Activated B cell treated with CpG ODN at 0.5 μM for 24 hours (primary cell): ENCODE results near the gene NRP2. TPM values are rescaled to one million over a fixed set of nuclear protein-coding genes. Genes with fewer than 3 reads are reported as not detected.

ENCODE experiments used
- ATAC-seq: fragments of 200-7000 bp; cut with Tn5 transposase; one replicate; pipeline ENCODE4 v1.10.0; 2021; ENCODE audit warnings: low read depth, mild to moderate bottlenecking, moderate library complexity
- CTCF ChIA-PET: fragments of 350-600 bp; sonication (Branson Sonifier 250); formaldehyde crosslinking; loops from one replicate; lab custom pipeline; 2021; ENCODE audit warnings: antibody characterized with exemption; lab: Charles Lee
- POLR2A ChIA-PET: fragments of 350-600 bp; sonication (Branson Sonifier 250); formaldehyde crosslinking; loops from one replicate; lab custom pipeline; 2021; ENCODE audit warnings: antibody characterized with exemption; lab: Charles Lee
- DNase-seq: peaks from one replicate; pipeline ENCODE4 v3.0.0; 2022
- H3K27ac Mint-ChIP-seq: one replicate; pipeline ENCODE4 v1.8.0; 2020; ENCODE audit warnings: mixed read lengths
- H3K27me3 Mint-ChIP-seq: one replicate; pipeline ENCODE4 v1.8.0; 2021; ENCODE audit warnings: mixed read lengths
- H3K36me3 Mint-ChIP-seq: one replicate; pipeline ENCODE4 v1.8.0; 2021; ENCODE audit warnings: low read depth, mixed read lengths
- H3K4me1 Mint-ChIP-seq: one replicate; pipeline ENCODE4 v1.8.0; 2021; ENCODE audit warnings: mixed read lengths
- H3K4me3 Mint-ChIP-seq: one replicate; pipeline ENCODE4 v1.8.0; 2020; ENCODE audit warnings: mild to moderate bottlenecking, mixed read lengths
- H3K9me3 Mint-ChIP-seq: one replicate; pipeline ENCODE4 v1.8.0; 2020; ENCODE audit warnings: mixed read lengths
- intact Hi-C: fragments of 100-400 bp; cut with micrococcal nuclease; formaldehyde crosslinking; loops from one replicate; pipeline ENCODE4 v1.15.1; 2024
- total RNA-seq: library from RNA; stranded (reverse); gene quantifications from 2 replicates; pipeline ENCODE4 v1.2.3, GENCODE V29; 2022
- TF ChIP-seq, protein P1 (sequence below): fragments of 200-600 bp; IDR thresholded peaks from one replicate; pipeline ENCODE4 v1.8.0; 2022; ENCODE audit warnings: antibody characterized with exemption, mild to moderate bottlenecking

Gene NRP2
- total RNA-seq, 1 donor from 2014 or later = 10.2 TPM

DNA sequence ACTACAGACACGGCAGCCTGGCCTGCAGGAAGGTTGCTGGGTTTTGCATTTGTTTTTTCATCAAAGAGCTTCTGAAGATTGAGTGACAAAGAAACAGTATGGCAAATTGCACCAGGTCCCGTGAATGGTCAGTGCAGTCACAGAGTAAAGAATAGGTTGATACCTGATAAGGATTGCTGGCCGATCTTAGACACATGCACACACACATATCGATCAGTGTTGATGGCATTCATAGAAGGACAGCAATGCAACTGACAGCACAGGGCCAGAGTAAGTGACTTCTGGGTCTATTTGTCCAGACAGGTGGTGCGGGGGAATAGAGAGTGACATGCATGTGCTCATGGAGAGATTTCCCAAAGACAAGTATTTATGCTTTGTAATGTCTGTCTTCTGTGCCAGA lies 42.8 kb downstream of the NRP2 start:
- intact Hi-C loops = no loop called here
- Mint-ChIP-seq H3K27me3 (no peaks in the 10 kb centered on the region), H3K36me3 (peaks cover 11% of the 10 kb centered on the region), H3K4me1 (peaks cover 21% of the 10 kb centered on the region), H3K4me3 (no peak overlapping the region), H3K9me3 (no peaks in the 10 kb centered on the region), H3K27ac (no peak overlapping the region)
- CTCF ChIA-PET = interaction anchor here (1.0 to 1.6 kb wide), 2 partner anchors 9 to 49 kb away, joined by 3 read pairs; no protein-coding TSS in a partner anchor
- POLR2A ChIA-PET = no interaction called here
- TF ChIP-seq, protein P1, sequence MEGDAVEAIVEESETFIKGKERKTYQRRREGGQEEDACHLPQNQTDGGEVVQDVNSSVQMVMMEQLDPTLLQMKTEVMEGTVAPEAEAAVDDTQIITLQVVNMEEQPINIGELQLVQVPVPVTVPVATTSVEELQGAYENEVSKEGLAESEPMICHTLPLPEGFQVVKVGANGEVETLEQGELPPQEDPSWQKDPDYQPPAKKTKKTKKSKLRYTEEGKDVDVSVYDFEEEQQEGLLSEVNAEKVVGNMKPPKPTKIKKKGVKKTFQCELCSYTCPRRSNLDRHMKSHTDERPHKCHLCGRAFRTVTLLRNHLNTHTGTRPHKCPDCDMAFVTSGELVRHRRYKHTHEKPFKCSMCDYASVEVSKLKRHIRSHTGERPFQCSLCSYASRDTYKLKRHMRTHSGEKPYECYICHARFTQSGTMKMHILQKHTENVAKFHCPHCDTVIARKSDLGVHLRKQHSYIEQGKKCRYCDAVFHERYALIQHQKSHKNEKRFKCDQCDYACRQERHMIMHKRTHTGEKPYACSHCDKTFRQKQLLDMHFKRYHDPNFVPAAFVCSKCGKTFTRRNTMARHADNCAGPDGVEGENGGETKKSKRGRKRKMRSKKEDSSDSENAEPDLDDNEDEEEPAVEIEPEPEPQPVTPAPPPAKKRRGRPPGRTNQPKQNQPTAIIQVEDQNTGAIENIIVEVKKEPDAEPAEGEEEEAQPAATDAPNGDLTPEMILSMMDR = no peak
- ATAC-seq = no peak
- DNase-seq = no peak

DNA sequence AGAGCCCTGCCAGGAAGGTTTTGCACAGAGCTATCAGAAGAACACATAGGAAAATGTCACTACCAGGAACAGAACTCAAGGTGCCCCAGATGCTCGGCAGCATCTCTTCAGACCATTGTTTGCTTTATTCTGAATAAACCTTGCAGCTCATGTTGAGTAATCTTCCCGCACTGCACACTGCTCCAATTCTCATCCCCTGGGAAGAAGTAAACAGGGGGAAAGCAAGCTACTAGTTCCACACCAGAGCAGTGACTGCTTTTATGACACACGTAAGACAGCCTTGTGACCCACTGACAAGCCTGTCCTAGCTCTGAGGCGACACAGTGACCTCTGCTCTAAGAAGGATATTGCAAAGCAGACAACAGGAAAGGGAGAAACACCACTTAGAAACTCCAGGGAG lies 44.2 kb downstream of the NRP2 start:
- H3K4me1 Mint-ChIP-seq = peaks cover 18% of the 10 kb centered on the region
- POLR2A ChIA-PET = interaction anchor here (0.7 kb wide), 1 partner anchor 14 kb away, joined by 3 read pairs; no protein-coding TSS in a partner anchor

GRCh38 chr2:205727174-205727573 lies 44.9 kb downstream of the NRP2 start:
- DNase-seq (no peak), ATAC-seq (no peak)
- H3K4me3 Mint-ChIP-seq = no peak overlapping the region
- H3K27ac Mint-ChIP-seq = no peak overlapping the region
- no peaks in the 10 kb centered on the region for H3K27me3 Mint-ChIP-seq
- H3K9me3 Mint-ChIP-seq = no peaks in the 10 kb centered on the region
- peaks cover 11% of the 10 kb centered on the region for H3K36me3 Mint-ChIP-seq
- TF ChIP-seq, protein P1 = no peak
- ChIA-PET POLR2A (no interaction called here), CTCF (no interaction called here)
- peaks cover 12% of the 10 kb centered on the region for H3K4me1 Mint-ChIP-seq
- intact Hi-C loops = no loop called here

More for the DNA sequence above, 44.2 kb downstream of the NRP2 start:
- DNase-seq (no peak), ATAC-seq (no peak)
- CTCF ChIA-PET = no interaction called here
- TF ChIP-seq, protein P1 = no peak
- H3K27me3 Mint-ChIP-seq = no peaks in the 10 kb centered on the region
- no peak overlapping the region for H3K27ac Mint-ChIP-seq
- H3K9me3 Mint-ChIP-seq = no peaks in the 10 kb centered on the region
- H3K4me3 Mint-ChIP-seq = no peak overlapping the region
- intact Hi-C loops = no loop called here
- H3K36me3 Mint-ChIP-seq = peaks cover 11% of the 10 kb centered on the region

- DNase-seq (no peak), ATAC-seq (no peak)
- Mint-ChIP-seq H3K9me3 (no peaks in the 10 kb centered on the region), H3K27me3 (no peaks in the 10 kb centered on the region), H3K27ac (no peak overlapping the region), H3K4me1 (peaks cover 6% of the 10 kb centered on the region), H3K36me3 (peaks cover 15% of the 10 kb centered on the region), H3K4me3 (no peak overlapping the region)
- TF ChIP-seq, protein P1 = no peak
- ChIA-PET POLR2A (no interaction called here), CTCF (interaction anchor here (0.8 kb wide), 1 partner anchor 32 kb away, joined by 3 read pairs; no protein-coding TSS in a partner anchor)
- intact Hi-C loops = no loop called here
These were observed 46.1 kb downstream of the NRP2 start for GRCh38 chr2:205728366-205728765.

DNA sequence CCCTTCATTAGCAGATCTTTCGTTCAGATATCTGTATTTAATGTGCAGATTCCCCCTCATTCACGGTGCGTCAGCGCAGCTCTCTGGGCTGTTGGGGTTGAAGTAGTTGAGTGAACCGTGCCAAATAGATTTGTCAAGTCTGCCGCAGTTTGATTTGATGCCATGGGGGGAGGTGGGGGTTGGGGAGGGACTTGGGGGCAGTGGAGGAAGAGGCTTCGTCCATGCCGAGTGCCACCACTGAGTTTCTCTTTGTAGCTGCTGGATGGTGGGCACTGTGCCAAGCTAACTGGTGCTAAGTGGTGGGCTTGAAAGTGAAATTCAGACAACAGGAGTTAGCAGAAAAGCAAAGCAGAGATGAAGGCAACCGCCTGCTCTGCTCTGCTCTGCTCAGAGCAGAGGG lies 47.9 kb downstream of the NRP2 start:
- CTCF ChIA-PET = no interaction called here
- no peak overlapping the region for H3K4me3 Mint-ChIP-seq
- intact Hi-C loops = no loop called here
- no peak overlapping the region for H3K27ac Mint-ChIP-seq
- POLR2A ChIA-PET = no interaction called here
- H3K27me3 Mint-ChIP-seq = no peaks in the 10 kb centered on the region
- peaks cover 12% of the 10 kb centered on the region for H3K36me3 Mint-ChIP-seq
- no peaks in the 10 kb centered on the region for H3K9me3 Mint-ChIP-seq
- TF ChIP-seq, protein P1 = no peak
- H3K4me1 Mint-ChIP-seq = peaks cover 2% of the 10 kb centered on the region
- ATAC-seq = no peak
- DNase-seq = no peak
